NCI-H2227 (cell line): ENCODE data around the gene CTF1.

Experiments
- DNase-seq: peaks from one replicate; lab custom pipeline; 2025; ENCODE audit not compliant: unreplicated experiment; lab: John Stamatoyannopoulos, UW

Gene CTF1

DNA sequence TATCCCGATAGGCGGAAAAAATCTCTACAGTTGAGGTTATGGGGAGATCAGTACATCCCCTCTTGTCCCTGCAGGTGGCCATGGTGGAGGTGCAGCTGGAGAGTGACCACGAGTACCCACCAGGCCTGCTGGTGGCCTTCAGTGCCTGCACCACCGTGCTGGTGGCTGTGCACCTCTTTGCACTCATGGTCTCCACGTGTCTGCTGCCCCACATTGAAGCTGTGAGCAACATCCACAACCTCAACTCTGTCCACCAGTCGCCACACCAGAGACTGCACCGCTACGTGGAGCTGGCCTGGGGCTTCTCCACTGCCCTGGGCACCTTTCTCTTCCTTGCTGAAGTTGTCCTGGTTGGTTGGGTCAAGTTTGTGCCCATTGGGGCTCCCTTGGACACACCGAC lies 56.7 kb downstream of the CTF1 start:
- DNase-seq = no peak
